K562 (cell line): Measurements from ENCODE around the gene FBXW2. TPM values are rescaled to one million over a fixed set of nuclear protein-coding genes. Genes with fewer than 3 reads are reported as not detected.
A peak's percentile ranks its signal among the peaks of the same experiment; 100 is the strongest.

Source experiments
- ATAC-seq: fragments of 200-7000 bp; cut with Tn5 transposase; 3 replicates; pipeline ENCODE4 v1.9.1; 2020; ENCODE audit warnings: moderate library complexity
- BruUV-seq: library from RNA; stranded (reverse); fragments of 400-500 nt; replicated peaks from 2 replicates; lab custom pipeline; 2021; lab: Mats Ljungman, UMichigan
- CTCF ChIA-PET: fragments of 300-600 bp; formaldehyde crosslinking; extraction: SDS; loops from one replicate; lab custom pipeline; 2021; ENCODE audit warnings: low intra/inter-chr PET ratio; lab: Yijun Ruan, JAX
- POLR2A ChIA-PET: fragments of 300-600, 350-650 bp; sonication (Branson Sonifier 250); formaldehyde crosslinking; extraction: SDS; loops from one replicate; lab custom pipeline; 2021; ENCODE audit warnings: antibody characterized with exemption, inconsistent platforms; lab: Yijun Ruan, JAX
- DNase-seq, 4 experiments: peaks; one replicate each; pipeline versions ENCODE4 v3.0.0 to v3.0.0-alpha.2; 2011 to 2018; ENCODE audit warnings: low spot score in 3 of 4, mixed read lengths in 3 of 4; ENCODE audit errors: extremely low read depth in 1 of 4
- FAIRE-seq: peaks from 2 replicates; lab custom pipeline; 2011; peaks lifted over from hg19 to GRCh38; lab: Jason Lieb, UNC
- H2AFZ ChIP-seq: 2 replicates; pipeline ENCODE4 v1.6.0; 2011; ENCODE audit warnings: low read depth, low read length, control low read depth, inconsistent platforms
- H3K27ac ChIP-seq: fragments of 200-600 bp; 3 replicates; pipeline ENCODE4 v1.8.0; 2011; ENCODE audit warnings: low read depth, mild to moderate bottlenecking, control low read depth, inconsistent platforms, low read length, moderate library complexity, mixed read lengths; ENCODE audit errors: extremely low read depth
- H3K27me3 ChIP-seq, 2 experiments: fragments of 300-600 bp in 1 of 2; 2 replicates in 1 of 2; 3 replicates in 1 of 2; pipeline versions ENCODE4 v1.6.0 to v1.8.0; 2011; ENCODE audit warnings: inconsistent platforms in 2 of 2, low read length in 2 of 2, mild to moderate bottlenecking in 1 of 2, mixed read lengths in 1 of 2, moderate library complexity in 1 of 2; ENCODE audit not compliant: control insufficient read depth in 2 of 2, insufficient read depth in 2 of 2
- H3K36me3 ChIP-seq: fragments of 300-600 bp; 3 replicates; pipeline ENCODE4 v1.8.0; 2011; ENCODE audit warnings: mild to moderate bottlenecking, low read length, inconsistent platforms; ENCODE audit not compliant: control insufficient read depth, insufficient read depth
- H3K4me1 ChIP-seq, 2 experiments: fragments of 200-600 bp in 1 of 2; replicated peaks in 1 of 2; 2 replicates in 1 of 2; 3 replicates in 1 of 2; pipeline versions ENCODE4 v1.5.1 to v1.8.0; 2011; ENCODE audit warnings: inconsistent platforms in 2 of 2, low read length in 2 of 2, mild to moderate bottlenecking in 1 of 2, mixed read lengths in 1 of 2, moderate library complexity in 1 of 2; ENCODE audit not compliant: control insufficient read depth in 2 of 2, insufficient read depth in 2 of 2
- H3K4me2 ChIP-seq: 2 replicates; pipeline ENCODE4 v1.6.1; 2011; ENCODE audit warnings: low read length, control low read depth, inconsistent platforms, mixed read lengths; ENCODE audit not compliant: insufficient read depth
- H3K4me3 ChIP-seq: fragments of 200-600 bp; sonication (generic), shearing (Covaris generic); 2 replicates; pipeline ENCODE4 v1.5.1; 2016; ENCODE audit warnings: control low read depth, inconsistent platforms
- H3K79me2 ChIP-seq: fragments of 200-600 bp; 3 replicates; pipeline ENCODE4 v1.8.0; 2011; ENCODE audit warnings: low read length, inconsistent platforms; ENCODE audit not compliant: control insufficient read depth, insufficient read depth
- H3K9ac ChIP-seq, 2 experiments: 2 replicates each; pipeline versions ENCODE4 v1.6.0 to v1.6.1; 2011; ENCODE audit warnings: low read depth in 2 of 2, low read length in 2 of 2, control low read depth in 1 of 2, inconsistent platforms in 1 of 2, mild to moderate bottlenecking in 1 of 2, mixed read lengths in 1 of 2; ENCODE audit not compliant: insufficient read depth in 1 of 2
- H3K9me1 ChIP-seq: one replicate; pipeline ENCODE4 v1.6.0; 2011; ENCODE audit warnings: inconsistent platforms, mild to moderate bottlenecking, low read length, moderate library complexity; ENCODE audit not compliant: control insufficient read depth, insufficient read depth
- H3K9me3 ChIP-seq: replicated peaks from 2 replicates; pipeline ENCODE4 v1.5.1; 2011; ENCODE audit warnings: low read depth, low read length, inconsistent platforms; ENCODE audit not compliant: control insufficient read depth, insufficient read depth
- H4K20me1 ChIP-seq: replicated peaks from 2 replicates; pipeline ENCODE4 v1.6.1; 2011; ENCODE audit warnings: low read length, inconsistent platforms, mixed read lengths; ENCODE audit not compliant: control insufficient read depth, insufficient read depth
- ADNP ChIP-seq: fragments of 200-800 bp; sonication (Bioruptor generic); IDR thresholded peaks from 2 replicates; pipeline ENCODE4 v1.6.1; 2016; ENCODE audit warnings: missing genetic modification characterization, missing compliant biosample characterization
- ARID1B ChIP-seq: fragments of 450-650 bp; IDR thresholded peaks from 2 replicates; pipeline ENCODE4 v1.6.1; 2016; ENCODE audit warnings: antibody characterized with exemption, mild to moderate bottlenecking, inconsistent platforms
- FOXA1 ChIP-seq: fragments of 450-650 bp; IDR thresholded peaks from 2 replicates; pipeline ENCODE4 v1.6.1; 2016; ENCODE audit warnings: mild to moderate bottlenecking, borderline replicate concordance
- HDAC6 ChIP-seq: IDR thresholded peaks from 2 replicates; pipeline ENCODE4 v1.6.1; 2012; ENCODE audit warnings: low read depth, mild to moderate bottlenecking, control low read depth, inconsistent platforms, low read length, moderate library complexity
- PHTF2 ChIP-seq: fragments of 250-450 bp; sonication (Bioruptor Pico); IDR thresholded peaks from 2 replicates; pipeline ENCODE4 v1.5.0; 2021; ENCODE audit warnings: mild to moderate bottlenecking
- SMARCA4 ChIP-seq: fragments of 450-650 bp; IDR thresholded peaks from 2 replicates; pipeline ENCODE4 v1.6.1; 2016
- ZBTB26 ChIP-seq: fragments of 450-650 bp; formaldehyde crosslinking; IDR thresholded peaks from 2 replicates; pipeline ENCODE4 v1.4.0; 2022; ENCODE audit warnings: missing genetic modification characterization
- ZNF398 ChIP-seq: fragments of 250-450 bp; sonication (Bioruptor Pico); IDR thresholded peaks from 2 replicates; pipeline ENCODE4 v1.8.0; 2021; ENCODE audit warnings: moderate library complexity, mild to moderate bottlenecking, inconsistent platforms
- WGBS: fragments of 100-300 bp; shearing (Covaris generic); methylation state at CpG from one replicate; pipeline ENCODE4 v1.1.6; 2016; ENCODE audit warnings: low coverage, mixed read lengths; ENCODE audit not compliant: insufficient coverage; ENCODE audit errors: missing lambda C conversion rate; 5-methylcytosine and 5-hydroxymethylcytosine counted together
- in situ Hi-C: fragments of 300-500 bp; cut with MboI; formaldehyde crosslinking; loops from 4 replicates; pipeline ENCODE4 v1.15.0; 2018; ENCODE audit warnings: inconsistent platforms, mixed read lengths
- intact Hi-C: fragments of 100-400 bp; cut with micrococcal nuclease; formaldehyde crosslinking; loops from 2 replicates; pipeline ENCODE4 v1.14.2; 2022
- polyA plus RNA-seq, 8 experiments: library from polyadenylated mRNA; depleted of rRNA in 4 of 8; stranded (reverse) in 5 of 8; unstranded in 3 of 8; fragments of >200 nt; fragmentation: Nextera tagmentation in 2 of 8; fragmentation: Illumina TruSeq in 1 of 8; extraction: Ambion mirVana in 2 of 8; extraction: Trizol in 1 of 8; gene quantifications; 2 replicates each; pipeline versions ENCODE4 v1.2.1 to v1.2.3, GENCODE V29; 2011 to 2014; ENCODE audit warnings: inconsistent platforms in 1 of 8, missing spikeins in 1 of 8
- total RNA-seq, 7 experiments: library from RNA; depleted of rRNA in 6 of 7; stranded (reverse); fragments of >200 nt in 6 of 7; fragmentation: Illumina TruSeq in 2 of 7; extraction: Trizol in 2 of 7; gene quantifications; 2 replicates each; pipeline versions ENCODE4 v1.2.1 to v1.2.3, GENCODE V29; 2011 to 2021; ENCODE audit warnings: low replicate concordance in 1 of 7
- TF ChIP-seq, protein P1 (sequence below), 2 experiments: IDR thresholded peaks; 2 replicates each; pipeline ENCODE4 v1.6.1; 2011; ENCODE audit warnings: borderline replicate concordance in 1 of 2, control low read depth in 1 of 2, low read depth in 1 of 2, low read length in 1 of 2, mild to moderate bottlenecking in 1 of 2, mixed read lengths in 1 of 2, moderate library complexity in 1 of 2; ENCODE audit not compliant: insufficient read depth in 1 of 2, insufficient read length in 1 of 2, poor library complexity in 1 of 2, severe bottlenecking in 1 of 2; ENCODE audit errors: extremely low read depth in 1 of 2
- TF ChIP-seq, protein P2 (sequence below): sonication (generic); IDR thresholded peaks from 2 replicates; pipeline ENCODE4 v1.6.1; 2016
- TF ChIP-seq, protein P3 (sequence below): fragments of 450-650 bp; IDR thresholded peaks from 2 replicates; pipeline ENCODE4 v1.6.1; 2017; ENCODE audit warnings: antibody characterized with exemption, mild to moderate bottlenecking

Gene FBXW2
- total and polyA plus RNA-seq, 9 of the 15 experiments (the other 6 are each of a cell fraction or from before 2014, with no cell fraction given), result 2.5 to 57.8 (median 28.1) TPM

GRCh38 chr9:120777229-120777628 is 16.0 kb downstream of the FBXW2 start:
- Histone ChIP-seq H3K4me3 (no peak overlapping the region), H2AFZ (no peak overlapping the region), H3K79me2 (peaks cover 42% of the 10 kb centered on the region), H3K9me1 (no peaks in the 10 kb centered on the region), H3K36me3 (peaks cover 78% of the 10 kb centered on the region), H3K4me1 (peaks cover 17 to 38% of the 10 kb centered on the region in 2 experiments; a peak in 3 of 5 replicates), H3K27ac (peak overlapping the region; percentile 38; the same call in 2 of the 3 replicates), H3K9me3 (no peaks in the 10 kb centered on the region), H3K4me2 (peak overlapping the region; percentile 17; the same call in 1 of the 2 replicates), H4K20me1 (no peaks in the 10 kb centered on the region), H3K9ac (no peak overlapping the region), H3K27me3 (no peaks in the 10 kb centered on the region)
- WGBS, result 26% methylated on average over 5 of the region's 5 CpGs
- in situ Hi-C loops (no loop called here), intact Hi-C loops (no loop called here)
- CTCF ChIA-PET, result no interaction called here
- ATAC-seq (peak; percentile 64), FAIRE-seq (no peak), DNase-seq (peak; percentile 34 to 44 (median 38))
- POLR2A ChIA-PET, result interaction anchor here (0.6 to 3.3 kb wide), 4 partner anchors 10 to 243 kb away, joined by 3 to 19 read pairs (median 9); partner anchors contain the start of gene FBXW2
- no TSS peak for BruUV-seq
- TF ChIP-seq, protein P1, sequence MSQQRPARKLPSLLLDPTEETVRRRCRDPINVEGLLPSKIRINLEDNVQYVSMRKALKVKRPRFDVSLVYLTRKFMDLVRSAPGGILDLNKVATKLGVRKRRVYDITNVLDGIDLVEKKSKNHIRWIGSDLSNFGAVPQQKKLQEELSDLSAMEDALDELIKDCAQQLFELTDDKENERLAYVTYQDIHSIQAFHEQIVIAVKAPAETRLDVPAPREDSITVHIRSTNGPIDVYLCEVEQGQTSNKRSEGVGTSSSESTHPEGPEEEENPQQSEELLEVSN (IDR thresholded peaks at IDR 0.05; ENCODE audit: borderline replicate concordance in 1 of 2, extremely low read depth in 1 of 2, insufficient read depth in 1 of 2, insufficient read length in 1 of 2, low read depth in 1 of 2, low read length in 1 of 2, poor library complexity in 1 of 2, severe bottlenecking in 1 of 2), result no peak
- no peak for TF ChIP-seq ZNF398
- TF ChIP-seq SMARCA4, result 0 out of 2 replicates have a peak, but pooled peaks have one; percentile 4
- no peak for TF ChIP-seq FOXA1
- TF ChIP-seq, protein P2, sequence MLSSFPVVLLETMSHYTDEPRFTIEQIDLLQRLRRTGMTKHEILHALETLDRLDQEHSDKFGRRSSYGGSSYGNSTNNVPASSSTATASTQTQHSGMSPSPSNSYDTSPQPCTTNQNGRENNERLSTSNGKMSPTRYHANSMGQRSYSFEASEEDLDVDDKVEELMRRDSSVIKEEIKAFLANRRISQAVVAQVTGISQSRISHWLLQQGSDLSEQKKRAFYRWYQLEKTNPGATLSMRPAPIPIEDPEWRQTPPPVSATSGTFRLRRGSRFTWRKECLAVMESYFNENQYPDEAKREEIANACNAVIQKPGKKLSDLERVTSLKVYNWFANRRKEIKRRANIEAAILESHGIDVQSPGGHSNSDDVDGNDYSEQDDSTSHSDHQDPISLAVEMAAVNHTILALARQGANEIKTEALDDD, result 0 out of 2 replicates have a peak, but pooled peaks have one; percentile 43
- TF ChIP-seq, protein P3, sequence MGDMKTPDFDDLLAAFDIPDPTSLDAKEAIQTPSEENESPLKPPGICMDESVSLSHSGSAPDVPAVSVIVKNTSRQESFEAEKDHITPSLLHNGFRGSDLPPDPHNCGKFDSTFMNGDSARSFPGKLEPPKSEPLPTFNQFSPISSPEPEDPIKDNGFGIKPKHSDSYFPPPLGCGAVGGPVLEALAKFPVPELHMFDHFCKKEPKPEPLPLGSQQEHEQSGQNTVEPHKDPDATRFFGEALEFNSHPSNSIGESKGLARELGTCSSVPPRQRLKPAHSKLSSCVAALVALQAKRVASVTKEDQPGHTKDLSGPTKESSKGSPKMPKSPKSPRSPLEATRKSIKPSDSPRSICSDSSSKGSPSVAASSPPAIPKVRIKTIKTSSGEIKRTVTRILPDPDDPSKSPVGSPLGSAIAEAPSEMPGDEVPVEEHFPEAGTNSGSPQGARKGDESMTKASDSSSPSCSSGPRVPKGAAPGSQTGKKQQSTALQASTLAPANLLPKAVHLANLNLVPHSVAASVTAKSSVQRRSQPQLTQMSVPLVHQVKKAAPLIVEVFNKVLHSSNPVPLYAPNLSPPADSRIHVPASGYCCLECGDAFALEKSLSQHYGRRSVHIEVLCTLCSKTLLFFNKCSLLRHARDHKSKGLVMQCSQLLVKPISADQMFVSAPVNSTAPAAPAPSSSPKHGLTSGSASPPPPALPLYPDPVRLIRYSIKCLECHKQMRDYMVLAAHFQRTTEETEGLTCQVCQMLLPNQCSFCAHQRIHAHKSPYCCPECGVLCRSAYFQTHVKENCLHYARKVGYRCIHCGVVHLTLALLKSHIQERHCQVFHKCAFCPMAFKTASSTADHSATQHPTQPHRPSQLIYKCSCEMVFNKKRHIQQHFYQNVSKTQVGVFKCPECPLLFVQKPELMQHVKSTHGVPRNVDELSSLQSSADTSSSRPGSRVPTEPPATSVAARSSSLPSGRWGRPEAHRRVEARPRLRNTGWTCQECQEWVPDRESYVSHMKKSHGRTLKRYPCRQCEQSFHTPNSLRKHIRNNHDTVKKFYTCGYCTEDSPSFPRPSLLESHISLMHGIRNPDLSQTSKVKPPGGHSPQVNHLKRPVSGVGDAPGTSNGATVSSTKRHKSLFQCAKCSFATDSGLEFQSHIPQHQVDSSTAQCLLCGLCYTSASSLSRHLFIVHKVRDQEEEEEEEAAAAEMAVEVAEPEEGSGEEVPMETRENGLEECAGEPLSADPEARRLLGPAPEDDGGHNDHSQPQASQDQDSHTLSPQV, result 0 out of 2 replicates have a peak, but pooled peaks have one; percentile 38
- TF ChIP-seq ARID1B, result peak; percentile 20; the same call in 1 of the 2 replicates
- no peak for TF ChIP-seq ZBTB26
- TF ChIP-seq HDAC6, result no peak
- 0 out of 2 replicates have a peak, but pooled peaks have one; percentile 24 for TF ChIP-seq ADNP
- TF ChIP-seq PHTF2 (CRISPR knock-in tag), result no peak
